ENCODE measurements around the gene SKAP1. TPM values are rescaled to one million over a fixed set of nuclear protein-coding genes. Genes with fewer than 3 reads are reported as not detected.

Gene SKAP1
- polyA plus RNA-seq, 1 of the 3 experiments (the other 2 are of a cell fraction): not detected

GRCh38 chr17:48445248-48445620, 15.2 kb upstream of the SKAP1 start (continued):
- TF ChIP-seq REST (IDR thresholded peaks at IDR 0.05; ENCODE audit: low read depth, low read length) (no peak), RXRA (IDR thresholded peaks at IDR 0.05; ENCODE audit: borderline replicate concordance, low read depth) (no peak), NRF1 (IDR thresholded peaks at IDR 0.05; ENCODE audit: low read depth, low read length) (no peak), CTCF (IDR thresholded peaks at IDR 0.05) (no peak), POLR2AphosphoS5 (IDR thresholded peaks at IDR 0.05; ENCODE audit: low read depth, low read length) (no peak), PBX3 (IDR thresholded peaks at IDR 0.05) (no peak), SIN3A (IDR thresholded peaks at IDR 0.05; ENCODE audit: borderline replicate concordance, low read depth, low read length) (no peak), USF1 (IDR thresholded peaks at IDR 0.05; ENCODE audit: borderline replicate concordance, low read depth) (no peak), IRF3 (IDR thresholded peaks at IDR 0.05; ENCODE audit: low read depth, low read length) (no peak)

GRCh38 chr17:48444516-48445247, 14.7 kb upstream of the SKAP1 start:
- POLR2A ChIA-PET: no interaction called here
- TF ChIP-seq PBX3 (IDR thresholded peaks at IDR 0.05) (no peak), TCF12 (IDR thresholded peaks at IDR 0.05) (no peak), GATA2 (CRISPR knock-in tag; IDR thresholded peaks at IDR 0.05) (no peak), RFX5 (IDR thresholded peaks at IDR 0.05; ENCODE audit: low read length) (no peak), EP300 (IDR thresholded peaks at IDR 0.05; ENCODE audit: borderline replicate concordance in 1 of 2, low read depth in 1 of 2, low read length in 1 of 2) (no peak), GABPA (IDR thresholded peaks at IDR 0.05; ENCODE audit: low read depth) (0 out of 2 replicates have a peak, but pooled peaks have one; percentile 12), CTCF (IDR thresholded peaks at IDR 0.05) (no peak)
- H3K9ac ChIP-seq: no peak overlapping the region
- no peak overlapping the region for H2AFZ ChIP-seq (ENCODE audit: low read depth)
- no peaks in the 10 kb centered on the region for H4K20me1 ChIP-seq (ENCODE audit: insufficient read depth)
- H3K9me3 ChIP-seq: no peaks in the 10 kb centered on the region
- 29% methylated on average over 22 of the region's 22 CpGs for WGBS (ENCODE audit: low lambda C conversion rate)
- no peak for DNase-seq
- no peaks in the 10 kb centered on the region for H3K9me2 ChIP-seq
- H3K79me2 ChIP-seq (ENCODE audit: insufficient read depth): no peaks in the 10 kb centered on the region
- no peaks in the 10 kb centered on the region for H3F3A ChIP-seq (replicated peaks; ENCODE audit: insufficient read depth)
- no peak overlapping the region for H3K27ac ChIP-seq (ENCODE audit: low read depth in 2 of 2, low read length in 1 of 2)
- H3K27me3 ChIP-seq (ENCODE audit: insufficient read depth): peaks cover 94% of the 10 kb centered on the region
- no peaks in the 10 kb centered on the region; a peak in 1 of 4 replicates for H3K4me1 ChIP-seq (ENCODE audit: control insufficient read depth in 1 of 2, insufficient read depth in 2 of 2, low read depth in 1 of 2, low read length in 1 of 2)
- no peak overlapping the region for H3K4me3 ChIP-seq (ENCODE audit: low read depth in 2 of 2, low read length in 1 of 2)
- no peaks in the 10 kb centered on the region for H3K36me3 ChIP-seq (replicated peaks in 1 of 2; ENCODE audit: control insufficient read depth in 1 of 2, insufficient read depth in 2 of 2, low read length in 1 of 2)
- H3K4me2 ChIP-seq: no peak overlapping the region
- CTCF ChIA-PET: interaction anchor here (1.3 to 1.5 kb wide), 3 partner anchors 8 to 227 kb away, joined by 3 to 8 read pairs (median 3); no protein-coding TSS in a partner anchor

Measured in SK-N-SH (cell line).